Stimulated activated CD4-positive, alpha-beta T cell treated with anti-CD3 and anti-CD28 coated beads, Interleukin-1b, Interleukin-23, amount 100 ng/mL, for 4 hours (primary cell): ENCODE data around the gene MYO19.
"Not testable (repeated sequence)": the region's sequence is repeated elsewhere in the genome, so short reads cannot be mapped to it uniquely, and the experiment has no call there.

ENCODE experiments used
- DNase-seq, 2 donors: peaks; one replicate each; pipeline ENCODE4 v3.0.0-alpha.2; 2020; ENCODE audit warnings: low read depth in 2 of 2

MYO19 gene

DNA sequence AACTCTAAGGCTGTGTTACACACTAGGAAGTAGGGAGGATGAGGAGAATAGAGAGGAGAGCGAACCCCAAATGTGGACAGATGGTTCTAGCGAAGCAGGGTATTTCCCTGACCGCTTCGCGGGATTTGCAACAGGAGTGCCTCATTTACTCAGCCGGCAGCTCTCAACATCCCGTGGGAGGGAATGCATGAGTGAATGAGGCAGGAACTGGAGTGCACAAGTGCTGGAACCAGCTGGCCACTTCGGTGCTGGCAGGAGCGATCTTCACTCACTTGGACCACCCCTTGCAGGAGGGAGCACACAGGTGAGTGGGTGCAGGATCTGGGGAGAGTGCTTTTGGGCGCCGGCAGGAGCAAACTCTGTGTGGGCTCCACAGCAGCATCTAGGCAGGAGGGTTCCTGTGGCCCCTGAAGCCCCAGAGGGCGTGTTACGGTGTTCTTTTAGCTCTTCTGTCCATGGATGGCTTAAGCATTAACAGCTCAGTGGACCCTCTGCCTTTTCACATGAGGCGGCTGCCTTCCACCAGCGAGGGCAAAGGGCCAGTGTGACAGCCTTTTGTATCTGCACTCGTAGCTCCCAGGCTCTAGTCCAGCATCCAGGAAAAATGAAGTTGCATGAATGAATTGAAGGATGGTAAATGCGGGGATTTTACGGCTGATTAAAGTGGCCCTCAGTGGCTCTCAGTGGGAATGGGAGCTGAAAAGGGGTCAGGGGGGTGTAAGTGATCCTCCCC, 65.6 kb downstream of the MYO19 start:
- no peak for DNase-seq

DNA sequence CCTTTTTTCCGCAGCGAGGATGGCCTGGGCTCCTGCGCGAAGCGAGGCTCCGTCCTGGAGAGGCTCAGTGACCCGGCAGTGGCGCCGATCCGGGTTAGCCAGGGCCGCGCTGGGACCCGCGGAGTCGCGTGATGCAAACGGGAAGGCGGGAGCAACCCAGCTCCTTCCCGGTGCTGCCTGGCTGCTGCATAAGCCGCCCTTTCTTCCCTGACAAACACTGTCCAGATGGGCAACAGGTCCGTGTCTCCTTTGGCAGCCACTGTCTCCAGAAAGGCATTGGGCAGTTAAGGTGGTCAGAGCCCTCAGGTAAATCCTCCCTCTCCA, 69.9 kb downstream of the MYO19 start:
- no peak for DNase-seq

DNA sequence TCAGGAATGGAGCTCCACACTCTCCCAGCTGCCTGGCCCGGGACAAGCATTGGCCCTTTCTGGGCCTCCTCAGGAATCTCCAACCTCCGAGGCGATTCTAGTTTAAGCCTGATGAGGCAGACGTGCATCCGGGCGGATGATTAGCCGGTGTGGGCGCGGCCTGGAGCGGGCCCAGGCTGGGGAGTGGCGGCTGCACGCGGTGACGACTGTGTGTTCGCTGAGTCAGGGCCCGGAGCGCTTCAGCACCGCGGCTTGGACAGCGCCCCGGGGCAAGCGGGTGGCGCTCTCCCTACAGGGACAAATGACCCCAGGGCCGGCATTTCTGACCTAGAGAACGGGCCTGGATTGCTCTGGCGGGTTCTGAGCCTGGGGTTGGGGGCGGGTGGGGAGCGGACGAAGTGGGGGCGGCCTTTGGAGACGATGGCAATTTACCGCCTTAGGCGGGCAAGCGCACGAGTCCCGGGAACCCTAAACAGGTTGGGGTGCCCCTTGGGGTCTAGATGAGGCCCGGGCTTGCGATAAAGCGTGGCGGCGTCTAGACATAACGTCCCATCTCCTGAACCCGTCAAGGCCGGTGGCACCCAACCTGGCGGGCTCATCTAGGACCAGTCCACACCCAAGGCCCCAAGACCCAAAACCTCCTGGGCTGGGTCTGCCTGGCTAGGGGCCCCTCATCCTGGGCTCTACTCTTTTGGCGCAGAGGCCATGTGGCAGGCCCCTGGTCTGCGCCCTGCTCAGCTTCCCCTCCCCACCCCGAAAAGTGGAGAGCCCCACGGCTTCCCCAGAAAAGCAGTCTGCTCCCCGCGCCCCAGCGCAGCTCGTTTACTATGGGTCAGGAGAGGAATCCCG, 70.5 kb downstream of the MYO19 start:
- peak in 1 of 2 donors; percentile 40 for DNase-seq

DNA sequence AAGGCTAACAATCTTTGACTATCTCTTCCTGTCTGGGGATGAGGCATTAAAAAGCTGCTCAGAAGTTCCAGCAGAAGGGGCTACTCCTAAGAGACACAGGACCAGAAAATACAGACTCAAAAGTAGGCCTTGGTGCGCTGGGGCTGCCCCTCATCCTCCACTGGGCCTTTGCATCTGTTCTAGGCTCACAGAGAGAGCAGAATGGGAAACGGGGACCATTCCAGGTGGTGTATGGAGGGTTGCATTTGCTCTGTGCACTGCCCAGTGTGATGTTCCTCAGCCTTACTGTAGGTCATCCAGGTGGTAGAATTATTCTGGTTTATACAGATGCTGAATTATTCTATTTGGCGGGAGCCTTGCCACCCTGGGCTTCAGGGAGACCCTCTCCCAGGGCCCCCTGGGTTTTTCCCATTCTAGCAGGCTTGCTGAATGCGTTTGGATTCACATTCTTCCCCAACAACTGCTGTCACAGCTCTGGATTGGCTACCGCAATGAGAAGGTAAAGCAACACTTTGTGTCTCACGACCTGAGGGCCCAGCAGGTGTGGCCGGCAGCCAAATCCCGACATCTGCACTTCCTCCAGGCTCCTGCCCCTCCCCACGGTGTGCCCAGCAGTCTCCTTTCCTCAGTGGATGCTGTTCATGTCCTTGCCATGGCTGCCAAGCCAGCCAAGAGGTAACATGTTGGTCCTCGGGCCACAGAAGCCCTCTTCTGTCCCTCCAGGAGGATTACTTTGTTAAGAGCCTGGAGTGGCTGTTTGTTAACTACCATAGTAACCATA, 73.1 kb downstream of the MYO19 start:
- DNase-seq, result no peak

DNA sequence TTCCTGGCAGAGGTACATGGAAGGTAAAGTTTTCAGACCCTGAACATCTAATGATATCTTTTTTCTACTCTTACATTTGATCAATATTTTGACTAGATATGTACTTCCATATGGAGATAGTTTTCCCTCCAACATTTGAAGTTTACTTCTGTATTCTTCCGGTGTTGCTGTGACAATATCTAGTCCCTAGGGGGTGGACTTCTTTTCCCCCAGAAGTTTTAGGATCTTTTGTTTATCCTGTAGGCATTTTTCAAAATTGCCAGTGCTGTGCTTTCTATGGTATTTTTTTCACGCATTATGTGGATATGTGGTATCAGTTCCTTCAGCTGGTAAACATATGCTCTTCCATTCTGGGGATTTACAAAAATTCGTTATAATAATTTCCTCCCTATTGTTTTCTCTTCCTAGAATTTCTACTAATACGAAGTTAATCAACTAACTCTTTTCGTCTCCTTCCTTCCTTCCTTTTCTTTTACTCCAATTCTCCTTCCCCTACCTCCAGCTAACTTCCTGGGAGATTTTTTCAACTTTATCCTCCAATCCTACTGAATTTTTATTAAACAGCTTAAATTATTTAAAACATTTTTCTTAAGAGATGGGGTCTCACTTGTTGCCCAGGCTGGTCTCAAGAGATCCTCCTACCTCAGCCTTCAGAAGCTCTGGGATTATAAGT, 74.3 kb downstream of the MYO19 start:
- no peak for DNase-seq

DNA sequence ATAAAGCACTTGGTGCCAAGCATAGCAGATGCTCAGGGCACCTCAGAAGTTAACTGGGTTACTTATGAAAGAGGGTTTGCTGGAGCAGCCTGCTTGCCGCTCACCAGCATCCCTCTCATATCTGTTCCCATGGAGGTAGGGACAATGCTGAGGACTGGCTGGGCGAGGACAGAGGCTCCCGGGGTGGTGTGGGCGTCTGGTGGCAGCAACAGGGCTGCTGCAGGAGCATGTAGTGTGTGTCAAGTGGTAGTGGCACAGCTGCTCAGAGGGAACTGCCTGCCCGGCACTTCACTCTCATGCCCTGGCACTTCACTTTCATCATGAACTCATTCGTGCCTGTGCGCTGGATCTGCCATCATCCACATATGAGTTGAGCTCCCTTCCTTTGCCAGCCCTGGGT, 75.1 kb downstream of the MYO19 start:
- DNase-seq, result no peak

DNA sequence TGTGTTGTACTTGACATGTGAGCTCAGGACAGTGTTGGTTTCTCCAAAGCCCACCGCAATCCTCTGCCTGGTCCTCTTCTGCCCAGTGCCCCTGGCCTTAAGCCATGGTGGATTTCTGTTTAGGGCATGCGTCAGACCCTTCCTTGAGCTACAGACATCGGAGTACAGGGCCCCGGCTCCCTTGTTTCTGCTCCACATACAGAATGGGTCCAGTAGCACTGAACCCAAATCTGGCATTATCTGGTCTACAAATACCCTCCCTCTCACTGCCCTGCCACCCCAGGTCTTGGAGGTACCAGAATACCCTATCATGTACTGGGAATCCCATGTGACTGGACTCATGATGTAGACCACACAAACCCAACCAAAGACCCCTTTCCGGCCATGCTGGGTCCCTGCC, 75.6 kb downstream of the MYO19 start:
- no peak for DNase-seq

DNA sequence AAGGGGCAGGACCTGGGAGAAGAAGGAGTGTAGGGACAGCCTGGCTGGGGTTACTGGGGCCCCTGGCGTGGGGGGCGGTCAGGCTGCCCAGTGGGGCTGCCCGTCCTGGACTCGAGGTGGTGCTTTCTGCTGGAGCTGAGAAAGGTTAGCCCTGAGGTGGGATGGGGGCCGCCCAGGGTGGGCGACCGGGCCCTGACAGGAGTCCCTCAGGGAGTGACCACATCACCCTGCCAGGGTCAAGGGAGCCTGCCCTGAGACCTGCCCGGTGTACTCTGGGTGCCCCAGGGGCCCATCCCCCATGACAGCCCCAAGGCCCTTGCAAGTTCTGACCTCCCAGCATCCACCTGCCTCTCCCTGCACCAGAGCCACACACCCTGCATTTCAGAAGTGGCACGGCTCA, 77.0 kb downstream of the MYO19 start:
- DNase-seq, result not testable (repeated sequence)

DNA sequence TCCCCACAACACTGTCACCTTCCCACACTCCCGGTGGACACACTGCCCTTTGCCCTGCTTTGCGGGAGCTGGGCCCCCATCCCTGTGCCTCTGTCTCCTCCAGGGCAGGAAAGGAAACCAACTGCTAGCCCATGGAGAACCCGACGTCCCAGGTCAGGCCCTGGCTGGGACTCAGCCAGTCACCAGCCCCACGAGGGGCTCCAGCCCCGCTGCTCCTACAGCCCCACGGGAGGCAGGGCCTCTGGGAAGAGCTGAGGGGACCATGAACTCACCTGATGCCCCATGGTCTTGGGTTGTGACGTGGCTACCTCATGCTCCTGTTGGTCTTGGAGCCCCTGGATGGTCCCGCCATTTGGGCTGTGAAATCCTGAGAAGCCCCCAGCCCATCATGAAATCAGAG, 81.8 kb downstream of the MYO19 start:
- DNase-seq, result not testable (repeated sequence)

DNA sequence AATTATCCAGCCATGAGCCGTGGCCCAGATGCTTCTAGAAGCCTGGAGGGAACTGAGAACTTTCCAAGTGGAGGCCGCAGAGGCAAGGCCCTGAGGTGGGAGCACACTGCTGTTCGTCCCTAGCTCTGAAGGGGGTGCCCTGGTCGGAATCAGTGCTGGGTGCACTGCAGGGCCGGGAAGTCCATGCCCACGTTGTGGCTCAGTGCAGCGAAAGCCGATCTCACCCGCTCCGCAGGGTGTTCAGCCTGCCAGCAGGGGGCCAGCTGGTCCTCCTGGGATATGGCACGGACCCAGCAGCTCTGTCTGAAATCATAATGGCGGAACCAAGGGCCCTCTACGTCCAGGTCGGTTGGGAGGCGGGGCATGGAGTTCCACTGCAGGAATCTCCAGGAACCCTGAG, 84.7 kb downstream of the MYO19 start:
- not testable (repeated sequence) for DNase-seq
